Liver (tissue), 9 donors: Measurements from ENCODE around the gene SERPINB7. TPM values are rescaled to one million over a fixed set of nuclear protein-coding genes. Genes with fewer than 3 reads are reported as not detected.
"Not testable (repeated sequence)": the region's sequence is repeated elsewhere in the genome, so short reads cannot be mapped to it uniquely, and the experiment has no call there.

Source experiments
- DNase-seq: peaks from one replicate; pipeline ENCODE4 v3.0.0-alpha.2; 2017; ENCODE audit warnings: low spot score
- H3K27ac ChIP-seq, 2 donors: one replicate each; pipeline ENCODE4 v1.7.0; 2013; ENCODE audit warnings: inconsistent platforms in 2 of 2, low read length in 2 of 2, control low read depth in 1 of 2, low read depth in 1 of 2, mild to moderate bottlenecking in 1 of 2
- H3K27me3 ChIP-seq, 4 donors: one replicate each; pipeline versions ENCODE4 v1.6.1 to v1.7.0; 2013; ENCODE audit warnings: low read length in 3 of 4, inconsistent platforms in 1 of 4, mild to moderate bottlenecking in 1 of 4, moderate library complexity in 1 of 4; ENCODE audit not compliant: control insufficient read depth in 4 of 4, insufficient read depth in 4 of 4
- H3K36me3 ChIP-seq, 4 donors: one replicate each; pipeline versions ENCODE4 v1.6.1 to v1.7.0; 2013; ENCODE audit warnings: low read length in 3 of 4, mild to moderate bottlenecking in 3 of 4, low read depth in 1 of 4, moderate library complexity in 1 of 4; ENCODE audit not compliant: control insufficient read depth in 4 of 4, insufficient read depth in 3 of 4
- H3K4me1 ChIP-seq, 4 donors: one replicate each; pipeline versions ENCODE4 v1.6.1 to v1.7.0; 2013; ENCODE audit warnings: low read length in 3 of 4, mild to moderate bottlenecking in 3 of 4, moderate library complexity in 1 of 4; ENCODE audit not compliant: control insufficient read depth in 4 of 4, insufficient read depth in 4 of 4
- H3K4me3 ChIP-seq, 3 donors: one replicate each; pipeline versions ENCODE4 v1.6.1 to v1.7.0; 2013; ENCODE audit warnings: low read length in 3 of 3, control low read depth in 1 of 3, low read depth in 1 of 3, mild to moderate bottlenecking in 1 of 3
- H3K9ac ChIP-seq, 2 donors: one replicate each; pipeline ENCODE4 v1.7.0; 2013; ENCODE audit warnings: low read length in 2 of 2, mild to moderate bottlenecking in 2 of 2, moderate library complexity in 2 of 2, control low read depth in 1 of 2, low read depth in 1 of 2
- H3K9me3 ChIP-seq, 4 donors: one replicate each; pipeline versions ENCODE4 v1.6.1 to v1.7.0; 2013; ENCODE audit warnings: low read length in 3 of 4; ENCODE audit not compliant: control insufficient read depth in 4 of 4
- ATF3 ChIP-seq: IDR thresholded peaks from 2 replicates; pipeline ENCODE4 v1.6.1; 2016; ENCODE audit warnings: antibody characterized with exemption
- EGR1 ChIP-seq, 2 donors: IDR thresholded peaks; 2 replicates each; pipeline ENCODE4 v1.6.1; 2016 to 2018; ENCODE audit warnings: antibody characterized with exemption in 2 of 2, low read depth in 2 of 2
- FOXA2 ChIP-seq: IDR thresholded peaks from 2 replicates; pipeline ENCODE4 v1.6.1; 2016; ENCODE audit warnings: antibody characterized with exemption
- GABPA ChIP-seq, 2 donors: IDR thresholded peaks in 1 of 2; conservative IDR thresholded peaks in 1 of 2; 2 replicates each; pipeline ENCODE4 v1.6.1; 2016; ENCODE audit warnings: antibody characterized with exemption in 2 of 2, mild to moderate bottlenecking in 1 of 2, moderate library complexity in 1 of 2
- HNF4A ChIP-seq, 2 donors: conservative IDR thresholded peaks; 2 replicates each; pipeline ENCODE4 v1.6.1; 2016; ENCODE audit warnings: antibody characterized with exemption in 2 of 2, mild to moderate bottlenecking in 2 of 2
- JUND ChIP-seq, 2 donors: IDR thresholded peaks; 2 replicates each; pipeline ENCODE4 v1.6.1; 2016; ENCODE audit warnings: antibody characterized with exemption in 2 of 2
- MAX ChIP-seq: IDR thresholded peaks from 2 replicates; pipeline ENCODE4 v1.6.1; 2016; ENCODE audit warnings: antibody characterized with exemption
- NR2F2 ChIP-seq: IDR thresholded peaks from 2 replicates; pipeline ENCODE4 v1.6.1; 2016; ENCODE audit warnings: antibody characterized with exemption
- RAD21 ChIP-seq, 2 donors: IDR thresholded peaks; 2 replicates each; pipeline ENCODE4 v1.6.1; 2016; ENCODE audit warnings: antibody characterized with exemption in 2 of 2, mild to moderate bottlenecking in 2 of 2
- RXRA ChIP-seq, 2 donors: IDR thresholded peaks; 2 replicates each; pipeline ENCODE4 v1.6.1; 2017 to 2018; ENCODE audit warnings: antibody characterized with exemption in 2 of 2, mild to moderate bottlenecking in 1 of 2
- SP1 ChIP-seq: IDR thresholded peaks from 2 replicates; pipeline ENCODE4 v1.6.1; 2018; ENCODE audit warnings: antibody characterized with exemption, mild to moderate bottlenecking
- TAF1 ChIP-seq: conservative IDR thresholded peaks from 2 replicates; pipeline ENCODE4 v1.6.1; 2016; ENCODE audit warnings: antibody characterized with exemption, mild to moderate bottlenecking
- WGBS: extraction: QIAGEN DNeasy Blood & Tissue Kit; methylation state at CpG from one replicate; pipeline ENCODE4 v1.1.7; 2013; 5-methylcytosine and 5-hydroxymethylcytosine counted together
- polyA plus RNA-seq, 2 donors: library from polyadenylated mRNA; stranded (reverse) in 1 of 2; unstranded in 1 of 2; fragments of 200-250 nt in 1 of 2; fragments of >200 nt in 1 of 2; fragmentation: Nextera tagmentation in 1 of 2; extraction: Ambion mirVana in 1 of 2; gene quantifications; one replicate each; pipeline versions ENCODE4 v1.2.1 to v1.2.3, GENCODE V29; 2013 to 2015
- total RNA-seq, 2 donors: library from RNA; depleted of rRNA; stranded (reverse); fragments of >200 nt; gene quantifications; one replicate each; pipeline ENCODE4 v1.2.3, GENCODE V29; 2014
- TF ChIP-seq, protein P1 (sequence below): IDR thresholded peaks from 2 replicates; pipeline ENCODE4 v1.6.1; 2016; ENCODE audit warnings: antibody characterized with exemption
- donor health status: healthy.
- donor health status: healthy.
- donor health status: healthy.
- donor health status: healthy.
- donor health status: healthy.

Gene SERPINB7
- total and polyA plus RNA-seq, 4 donors, result not detected

GRCh38 chr18:63753676-63754075 lies 21.5 kb upstream of the SERPINB7 start:
- Histone ChIP-seq H3K4me1 (no peaks in the 10 kb centered on the region), H3K36me3 (no peaks in the 10 kb centered on the region), H3K27me3 (no peaks in the 10 kb centered on the region), H3K9me3 (no peaks in the 10 kb centered on the region), H3K9ac (no peak overlapping the region), H3K27ac (no peak overlapping the region), H3K4me3 (no peak overlapping the region)
- DNase-seq, result no peak
- TF ChIP-seq FOXA2 (no peak), NR2F2 (no peak)

GRCh38 chr18:63757541-63757940 lies 17.7 kb upstream of the SERPINB7 start:
- Histone ChIP-seq H3K9me3 (peaks cover 0 to 3% (median 0%) of the 10 kb centered on the region in 4 donors), H3K4me3 (no peak overlapping the region)
- TF ChIP-seq HNF4A (conservative IDR thresholded peaks at IDR 0.05) (no peak), RAD21 (IDR thresholded peaks at IDR 0.05) (no peak), SP1 (no peak), RXRA (IDR thresholded peaks at IDR 0.05) (no peak), MAX (no peak), ATF3 (no peak), GABPA (IDR thresholded peaks at IDR 0.05 in 1 of 2, conservative IDR thresholded peaks at IDR 0.05 in 1 of 2) (no peak), JUND (IDR thresholded peaks at IDR 0.05) (no peak), EGR1 (IDR thresholded peaks at IDR 0.05; ENCODE audit: low read depth in 2 of 2) (no peak), TAF1 (no peak)
- TF ChIP-seq, protein P1, sequence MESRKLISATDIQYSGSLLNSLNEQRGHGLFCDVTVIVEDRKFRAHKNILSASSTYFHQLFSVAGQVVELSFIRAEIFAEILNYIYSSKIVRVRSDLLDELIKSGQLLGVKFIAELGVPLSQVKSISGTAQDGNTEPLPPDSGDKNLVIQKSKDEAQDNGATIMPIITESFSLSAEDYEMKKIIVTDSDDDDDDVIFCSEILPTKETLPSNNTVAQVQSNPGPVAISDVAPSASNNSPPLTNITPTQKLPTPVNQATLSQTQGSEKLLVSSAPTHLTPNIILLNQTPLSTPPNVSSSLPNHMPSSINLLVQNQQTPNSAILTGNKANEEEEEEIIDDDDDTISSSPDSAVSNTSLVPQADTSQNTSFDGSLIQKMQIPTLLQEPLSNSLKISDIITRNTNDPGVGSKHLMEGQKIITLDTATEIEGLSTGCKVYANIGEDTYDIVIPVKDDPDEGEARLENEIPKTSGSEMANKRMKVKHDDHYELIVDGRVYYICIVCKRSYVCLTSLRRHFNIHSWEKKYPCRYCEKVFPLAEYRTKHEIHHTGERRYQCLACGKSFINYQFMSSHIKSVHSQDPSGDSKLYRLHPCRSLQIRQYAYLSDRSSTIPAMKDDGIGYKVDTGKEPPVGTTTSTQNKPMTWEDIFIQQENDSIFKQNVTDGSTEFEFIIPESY, result no peak

GRCh38 chr18:63758615-63759240 lies 16.5 kb upstream of the SERPINB7 start:
- Histone ChIP-seq H3K9ac (no peak overlapping the region), H3K9me3 (peaks cover 0 to 3% (median 0%) of the 10 kb centered on the region in 4 donors), H3K27me3 (no peaks in the 10 kb centered on the region), H3K4me3 (no peak overlapping the region), H3K27ac (no peak overlapping the region), H3K36me3 (no peaks in the 10 kb centered on the region), H3K4me1 (no peaks in the 10 kb centered on the region)
- 74% methylated on average over 3 of the region's 3 CpGs for WGBS
- TF ChIP-seq EGR1 (IDR thresholded peaks at IDR 0.05; ENCODE audit: low read depth in 2 of 2), result no peak
- no peak for DNase-seq

More at GRCh38 chr18:63757541-63757940, 17.7 kb upstream of the SERPINB7 start:
- no peak for DNase-seq
- Histone ChIP-seq H3K4me1 (no peaks in the 10 kb centered on the region), H3K27ac (no peak overlapping the region), H3K36me3 (no peaks in the 10 kb centered on the region), H3K27me3 (no peaks in the 10 kb centered on the region), H3K9ac (no peak overlapping the region)

GRCh38 chr18:63759786-63760185 lies 15.4 kb upstream of the SERPINB7 start:
- not testable (repeated sequence) for H3K4me3 ChIP-seq, DNase-seq, H3K9ac ChIP-seq, H3K27me3 ChIP-seq, H3K4me1 ChIP-seq, H3K36me3 ChIP-seq, H3K27ac ChIP-seq, H3K9me3 ChIP-seq
- WGBS, result 93% methylated on average over 2 of the region's 2 CpGs
